Parathyroid adenoma (tissue), 2 donors: ENCODE measurements around the gene NDUFC2.
A peak's percentile ranks its signal among the peaks of the same experiment; 100 is the strongest.

Experiments used
- H2AFZ ChIP-seq: fragments of 300-600 bp; sonication (generic); one replicate; pipeline ENCODE4 v1.7.0; 2017; ENCODE audit warnings: antibody characterized with exemption, mild to moderate bottlenecking
- H3K27ac ChIP-seq: fragments of 300-600 bp; sonication (generic); one replicate; pipeline ENCODE4 v1.7.0; 2017
- H3K27me3 ChIP-seq: fragments of 300-600 bp; sonication (generic); one replicate; pipeline ENCODE4 v1.7.0; 2017; ENCODE audit warnings: low read length; ENCODE audit not compliant: control insufficient read depth, insufficient read depth
- H3K36me3 ChIP-seq: fragments of 300-600 bp; sonication (generic); one replicate; pipeline ENCODE4 v1.7.0; 2017; ENCODE audit warnings: low read length; ENCODE audit not compliant: control insufficient read depth, insufficient read depth
- H3K4me1 ChIP-seq: fragments of 300-600 bp; sonication (generic); one replicate; pipeline ENCODE4 v1.7.0; 2017; ENCODE audit warnings: control low read depth
- H3K4me2 ChIP-seq: fragments of 300-600 bp; sonication (generic); one replicate; pipeline ENCODE4 v1.7.0; 2017; ENCODE audit warnings: low read length
- H3K4me3 ChIP-seq: fragments of 300-600 bp; sonication (generic); one replicate; pipeline ENCODE4 v1.7.0; 2017; ENCODE audit warnings: low read depth, low read length
- H3K79me2 ChIP-seq: fragments of 300-600 bp; sonication (generic); one replicate; pipeline ENCODE4 v1.7.0; 2017; ENCODE audit warnings: control low read depth
- H3K9ac ChIP-seq: fragments of 300-600 bp; sonication (generic); one replicate; pipeline ENCODE4 v1.7.0; 2017; ENCODE audit warnings: mild to moderate bottlenecking
- H3K9me3 ChIP-seq: fragments of 300-600 bp; sonication (generic); one replicate; pipeline ENCODE4 v1.7.0; 2017; ENCODE audit warnings: low read length; ENCODE audit not compliant: control insufficient read depth
- CTCF ChIP-seq: fragments of 300-600 bp; sonication (generic); IDR thresholded peaks from one replicate; pipeline ENCODE4 v1.7.0; 2017; ENCODE audit warnings: antibody characterized with exemption, mild to moderate bottlenecking
- donor health status: primary hyperparathyroidism.

The NDUFC2 gene

GRCh38 chr11:78027759-78028158, 51.9 kb downstream of the NDUFC2 start:
- Histone ChIP-seq H3K27me3 (no peaks in the 10 kb centered on the region), H3K4me2 (no peak overlapping the region), H3K27ac (no peak overlapping the region), H3K36me3 (no peaks in the 10 kb centered on the region), H2AFZ (no peak overlapping the region), H3K4me1 (peaks cover 12% of the 10 kb centered on the region), H3K79me2 (no peaks in the 10 kb centered on the region), H3K4me3 (no peak overlapping the region), H3K9ac (no peak overlapping the region), H3K9me3 (no peaks in the 10 kb centered on the region)
- TF ChIP-seq CTCF = no peak

- H3K27ac ChIP-seq = no peak overlapping the region
- no peak overlapping the region for H2AFZ ChIP-seq
- no peak overlapping the region for H3K9ac ChIP-seq
- peaks cover 6% of the 10 kb centered on the region for H3K4me1 ChIP-seq
- no peaks in the 10 kb centered on the region for H3K27me3 ChIP-seq
- no peaks in the 10 kb centered on the region for H3K79me2 ChIP-seq
- no peak overlapping the region for H3K4me2 ChIP-seq
- H3K9me3 ChIP-seq = no peaks in the 10 kb centered on the region
- H3K36me3 ChIP-seq = no peaks in the 10 kb centered on the region
- TF ChIP-seq CTCF = no peak
- H3K4me3 ChIP-seq = no peak overlapping the region
Observed at GRCh38 chr11:78025378-78025777, 54.3 kb downstream of the NDUFC2 start.

- peak overlapping the region; percentile 84 for H3K27ac ChIP-seq
Observed at GRCh38 chr11:78023426-78023825, 56.2 kb downstream of the NDUFC2 start.

GRCh38 chr11:78022397-78023396, 57.0 kb downstream of the NDUFC2 start, which contains the start of gene KCTD14:
TSS of gene KCTD14 (minus strand) at chr11:78023276. CDS start at chr11:78023249, 27 bp downstream.
- Histone ChIP-seq H3K36me3 (no peaks in the 10 kb centered on the region), H3K27ac (peak within 1 kb of the TSS; percentile 84), H3K27me3 (no peaks in the 10 kb centered on the region), H3K4me3 (peak within 1 kb of the TSS; percentile 49), H3K4me2 (peak within 1 kb of the TSS; percentile 83), H2AFZ (peak within 1 kb of the TSS; percentile 82), H3K9ac (peak within 1 kb of the TSS; percentile 35), H3K79me2 (no peaks in the 10 kb centered on the region), H3K9me3 (no peaks in the 10 kb centered on the region), H3K4me1 (peaks cover 3% of the 10 kb centered on the region)
- TF ChIP-seq CTCF = no peak

More at GRCh38 chr11:78023426-78023825, 56.2 kb downstream of the NDUFC2 start:
- Histone ChIP-seq H3K9ac (no peak overlapping the region), H3K9me3 (no peaks in the 10 kb centered on the region), H2AFZ (peak overlapping the region; percentile 82), H3K4me1 (peaks cover 3% of the 10 kb centered on the region), H3K4me3 (peak overlapping the region; percentile 49), H3K4me2 (peak overlapping the region; percentile 83), H3K27me3 (no peaks in the 10 kb centered on the region), H3K79me2 (no peaks in the 10 kb centered on the region), H3K36me3 (no peaks in the 10 kb centered on the region)
- TF ChIP-seq CTCF = no peak
